ENCODE measurements around the gene TIMP2. TPM values are rescaled to one million over a fixed set of nuclear protein-coding genes. Genes with fewer than 3 reads are reported as not detected.

Gene TIMP2
- polyA plus RNA-seq, 1 donor = 89.2 TPM

- Histone ChIP-seq H3K9me3 (ENCODE audit: control insufficient read depth, low read depth, low read length) (no peaks in the 10 kb centered on the region), H3K27me3 (ENCODE audit: control insufficient read depth, insufficient read depth, low read length) (no peaks in the 10 kb centered on the region), H3K4me1 (ENCODE audit: control insufficient read depth, insufficient read depth, low read length) (peaks cover 2% of the 10 kb centered on the region), H3K27ac (ENCODE audit: low read length) (no peak overlapping the region), H3K36me3 (ENCODE audit: control insufficient read depth, insufficient read depth, low read length) (peaks cover 7% of the 10 kb centered on the region), H3K4me3 (ENCODE audit: low read length) (no peak overlapping the region)
- DNase-seq = no peak
- WGBS (ENCODE audit: insufficient coverage, low lambda C conversion rate) = no CpG with 5 or more reads among the region's 8 CpGs
Observed at GRCh38 chr17:78889531-78889930, 35.7 kb downstream of the TIMP2 start.

- no peak for DNase-seq
- no peak overlapping the region for H3K27ac ChIP-seq (ENCODE audit: low read length)
- H3K27me3 ChIP-seq (ENCODE audit: control insufficient read depth, insufficient read depth, low read length) = no peaks in the 10 kb centered on the region
- H3K9me3 ChIP-seq (ENCODE audit: control insufficient read depth, low read depth, low read length) = no peaks in the 10 kb centered on the region
- WGBS (ENCODE audit: insufficient coverage, low lambda C conversion rate) = 94% methylated on average over 3 of the region's 10 CpGs
- H3K4me1 ChIP-seq (ENCODE audit: control insufficient read depth, insufficient read depth, low read length) = peaks cover 7% of the 10 kb centered on the region
- no peak overlapping the region for H3K4me3 ChIP-seq (ENCODE audit: low read length)
- peaks cover 7% of the 10 kb centered on the region for H3K36me3 ChIP-seq (ENCODE audit: control insufficient read depth, insufficient read depth, low read length)
Observed at GRCh38 chr17:78888941-78889518, 36.2 kb downstream of the TIMP2 start.

GRCh38 chr17:78886954-78887353, 38.2 kb downstream of the TIMP2 start:
- Histone ChIP-seq H3K9me3 (ENCODE audit: control insufficient read depth, low read depth, low read length) (no peaks in the 10 kb centered on the region), H3K27ac (ENCODE audit: low read length) (no peak overlapping the region), H3K4me3 (ENCODE audit: low read length) (no peak overlapping the region), H3K27me3 (ENCODE audit: control insufficient read depth, insufficient read depth, low read length) (no peaks in the 10 kb centered on the region), H3K36me3 (ENCODE audit: control insufficient read depth, insufficient read depth, low read length) (peaks cover 2% of the 10 kb centered on the region), H3K4me1 (ENCODE audit: control insufficient read depth, insufficient read depth, low read length) (peaks cover 23% of the 10 kb centered on the region)
- no peak for DNase-seq
- WGBS (ENCODE audit: insufficient coverage, low lambda C conversion rate) = no CpG with 5 or more reads among the region's 12 CpGs

GRCh38 chr17:78885956-78886355, 39.2 kb downstream of the TIMP2 start:
- peaks cover 23% of the 10 kb centered on the region for H3K4me1 ChIP-seq (ENCODE audit: control insufficient read depth, insufficient read depth, low read length)
- no peaks in the 10 kb centered on the region for H3K36me3 ChIP-seq (ENCODE audit: control insufficient read depth, insufficient read depth, low read length)
- no peaks in the 10 kb centered on the region for H3K27me3 ChIP-seq (ENCODE audit: control insufficient read depth, insufficient read depth, low read length)
- H3K9me3 ChIP-seq (ENCODE audit: control insufficient read depth, low read depth, low read length) = no peaks in the 10 kb centered on the region
- H3K27ac ChIP-seq (ENCODE audit: low read length) = no peak overlapping the region
- DNase-seq = no peak
- WGBS (ENCODE audit: insufficient coverage, low lambda C conversion rate) = no CpG with 5 or more reads among the region's 8 CpGs
- no peak overlapping the region for H3K4me3 ChIP-seq (ENCODE audit: low read length)

GRCh38 chr17:78884876-78885667, 40.1 kb downstream of the TIMP2 start:
- WGBS (ENCODE audit: insufficient coverage, low lambda C conversion rate) = no CpG with 5 or more reads among the region's 24 CpGs

GRCh38 chr17:78884148-78884825, 40.9 kb downstream of the TIMP2 start:
- H3K4me1 ChIP-seq (ENCODE audit: control insufficient read depth, insufficient read depth, low read length) = peaks cover 23% of the 10 kb centered on the region
- no peaks in the 10 kb centered on the region for H3K9me3 ChIP-seq (ENCODE audit: control insufficient read depth, low read depth, low read length)
- no peaks in the 10 kb centered on the region for H3K27me3 ChIP-seq (ENCODE audit: control insufficient read depth, insufficient read depth, low read length)
- no peak overlapping the region for H3K4me3 ChIP-seq (ENCODE audit: low read length)
- DNase-seq = no peak
- no CpG with 5 or more reads among the region's 20 CpGs for WGBS (ENCODE audit: insufficient coverage, low lambda C conversion rate)
- H3K36me3 ChIP-seq (ENCODE audit: control insufficient read depth, insufficient read depth, low read length) = no peaks in the 10 kb centered on the region
- H3K27ac ChIP-seq (ENCODE audit: low read length) = peak overlapping the region; percentile 87

More at GRCh38 chr17:78884876-78885667, 40.1 kb downstream of the TIMP2 start:
- Histone ChIP-seq H3K4me1 (ENCODE audit: control insufficient read depth, insufficient read depth, low read length) (peaks cover 23% of the 10 kb centered on the region), H3K27ac (ENCODE audit: low read length) (no peak overlapping the region), H3K36me3 (ENCODE audit: control insufficient read depth, insufficient read depth, low read length) (no peaks in the 10 kb centered on the region), H3K4me3 (ENCODE audit: low read length) (no peak overlapping the region), H3K27me3 (ENCODE audit: control insufficient read depth, insufficient read depth, low read length) (no peaks in the 10 kb centered on the region), H3K9me3 (ENCODE audit: control insufficient read depth, low read depth, low read length) (no peaks in the 10 kb centered on the region)
- DNase-seq = no peak

- peak; percentile 64 to 70 for DNase-seq
- Histone ChIP-seq H3K4me1 (ENCODE audit: control insufficient read depth, insufficient read depth, low read length) (peaks cover 23% of the 10 kb centered on the region), H3K4me3 (ENCODE audit: low read length) (no peak overlapping the region), H3K27me3 (ENCODE audit: control insufficient read depth, insufficient read depth, low read length) (no peaks in the 10 kb centered on the region), H3K36me3 (ENCODE audit: control insufficient read depth, insufficient read depth, low read length) (no peaks in the 10 kb centered on the region), H3K9me3 (ENCODE audit: control insufficient read depth, low read depth, low read length) (no peaks in the 10 kb centered on the region), H3K27ac (ENCODE audit: low read length) (peak overlapping the region; percentile 87)
- no CpG with 5 or more reads among the region's 24 CpGs for WGBS (ENCODE audit: insufficient coverage, low lambda C conversion rate)
Observed at GRCh38 chr17:78883533-78884131, 41.6 kb downstream of the TIMP2 start.

- H3K27me3 ChIP-seq (ENCODE audit: control insufficient read depth, insufficient read depth, low read length) = no peaks in the 10 kb centered on the region
- H3K4me1 ChIP-seq (ENCODE audit: control insufficient read depth, insufficient read depth, low read length) = peaks cover 23% of the 10 kb centered on the region
- peak; percentile 90 to 93 for DNase-seq
- WGBS (ENCODE audit: insufficient coverage, low lambda C conversion rate) = no CpG with 5 or more reads among the region's 10 CpGs
- no peaks in the 10 kb centered on the region for H3K9me3 ChIP-seq (ENCODE audit: control insufficient read depth, low read depth, low read length)
- H3K27ac ChIP-seq (ENCODE audit: low read length) = peak overlapping the region; percentile 87
- no peaks in the 10 kb centered on the region for H3K36me3 ChIP-seq (ENCODE audit: control insufficient read depth, insufficient read depth, low read length)
- no peak overlapping the region for H3K4me3 ChIP-seq (ENCODE audit: low read length)
Observed at GRCh38 chr17:78883089-78883532, 42.1 kb downstream of the TIMP2 start.

- Histone ChIP-seq H3K27ac (ENCODE audit: low read length) (peak overlapping the region; percentile 87), H3K9me3 (ENCODE audit: control insufficient read depth, low read depth, low read length) (no peaks in the 10 kb centered on the region), H3K4me3 (ENCODE audit: low read length) (no peak overlapping the region), H3K4me1 (ENCODE audit: control insufficient read depth, insufficient read depth, low read length) (peaks cover 23% of the 10 kb centered on the region), H3K27me3 (ENCODE audit: control insufficient read depth, insufficient read depth, low read length) (no peaks in the 10 kb centered on the region), H3K36me3 (ENCODE audit: control insufficient read depth, insufficient read depth, low read length) (no peaks in the 10 kb centered on the region)
- DNase-seq = peak in 1 of 2 donors; percentile 16
- no CpG with 5 or more reads among the region's 14 CpGs for WGBS (ENCODE audit: insufficient coverage, low lambda C conversion rate)
Observed at GRCh38 chr17:78882540-78883088, 42.6 kb downstream of the TIMP2 start.

- H3K27me3 ChIP-seq (ENCODE audit: control insufficient read depth, insufficient read depth, low read length) = no peaks in the 10 kb centered on the region
- H3K4me3 ChIP-seq (ENCODE audit: low read length) = no peak overlapping the region
- H3K4me1 ChIP-seq (ENCODE audit: control insufficient read depth, insufficient read depth, low read length) = peaks cover 23% of the 10 kb centered on the region
- no peaks in the 10 kb centered on the region for H3K36me3 ChIP-seq (ENCODE audit: control insufficient read depth, insufficient read depth, low read length)
- DNase-seq = peak; percentile 59 to 64
- H3K27ac ChIP-seq (ENCODE audit: low read length) = peak overlapping the region; percentile 79
- H3K9me3 ChIP-seq (ENCODE audit: control insufficient read depth, low read depth, low read length) = no peaks in the 10 kb centered on the region
- no CpG with 5 or more reads among the region's 28 CpGs for WGBS (ENCODE audit: insufficient coverage, low lambda C conversion rate)
Observed at GRCh38 chr17:78879635-78880186, 45.5 kb downstream of the TIMP2 start.
